HG02973 (cell line): ENCODE results near the gene MEIS3.
"Not testable (repeated sequence)": the region's sequence is repeated elsewhere in the genome, so short reads cannot be mapped to it uniquely, and the experiment has no call there.

Experiments
- ATAC-seq: cut with Tn5 transposase; IDR thresholded peaks from one replicate; pipeline ENCODE4 v1.9.1; 2021; ENCODE audit warnings: moderate library complexity; ENCODE audit not compliant: unreplicated experiment

MEIS3 gene

GRCh38 chr19:47388721-47389120 lies 30.6 kb downstream of the MEIS3 start:
- ATAC-seq: not testable (repeated sequence)

GRCh38 chr19:47387623-47388022 lies 31.7 kb downstream of the MEIS3 start:
- ATAC-seq: not testable (repeated sequence)

- not testable (repeated sequence) for ATAC-seq
Observed at GRCh38 chr19:47386582-47386981, 32.7 kb downstream of the MEIS3 start.

- not testable (repeated sequence) for ATAC-seq
Observed at GRCh38 chr19:47384533-47384932, 34.8 kb downstream of the MEIS3 start.

- ATAC-seq: not testable (repeated sequence)
Observed at GRCh38 chr19:47383890-47384289, 35.4 kb downstream of the MEIS3 start.

- no peak for ATAC-seq
Observed at GRCh38 chr19:47381653-47382279, 37.6 kb downstream of the MEIS3 start.

- no peak for ATAC-seq
Observed at GRCh38 chr19:47381121-47381520, 38.2 kb downstream of the MEIS3 start.

- ATAC-seq: no peak
Observed at GRCh38 chr19:47380559-47380958, 38.8 kb downstream of the MEIS3 start.

GRCh38 chr19:47379381-47379938 lies 39.9 kb downstream of the MEIS3 start:
- no peak for ATAC-seq

GRCh38 chr19:47378246-47378645 lies 41.1 kb downstream of the MEIS3 start:
- no peak for ATAC-seq

- no peak for ATAC-seq
Observed at GRCh38 chr19:47377801-47378200, 41.5 kb downstream of the MEIS3 start.

GRCh38 chr19:47377208-47377701 lies 42.1 kb downstream of the MEIS3 start:
- ATAC-seq: no peak

GRCh38 chr19:47376589-47377144 lies 42.7 kb downstream of the MEIS3 start:
- ATAC-seq: no peak

GRCh38 chr19:47375694-47376588 lies 43.4 kb downstream of the MEIS3 start:
- no peak for ATAC-seq

GRCh38 chr19:47374876-47375693 lies 44.2 kb downstream of the MEIS3 start:
- no peak for ATAC-seq

GRCh38 chr19:47373246-47374240 lies 45.8 kb downstream of the MEIS3 start:
- ATAC-seq: no peak

- no peak for ATAC-seq
Observed at GRCh38 chr19:47372603-47373002, 46.7 kb downstream of the MEIS3 start.

GRCh38 chr19:47371261-47371660 lies 48.1 kb downstream of the MEIS3 start:
- ATAC-seq: no peak

GRCh38 chr19:47370045-47370611 lies 49.2 kb downstream of the MEIS3 start:
- ATAC-seq: no peak
